ENCODE data around the gene ZNF699.

Gene ZNF699

DNA sequence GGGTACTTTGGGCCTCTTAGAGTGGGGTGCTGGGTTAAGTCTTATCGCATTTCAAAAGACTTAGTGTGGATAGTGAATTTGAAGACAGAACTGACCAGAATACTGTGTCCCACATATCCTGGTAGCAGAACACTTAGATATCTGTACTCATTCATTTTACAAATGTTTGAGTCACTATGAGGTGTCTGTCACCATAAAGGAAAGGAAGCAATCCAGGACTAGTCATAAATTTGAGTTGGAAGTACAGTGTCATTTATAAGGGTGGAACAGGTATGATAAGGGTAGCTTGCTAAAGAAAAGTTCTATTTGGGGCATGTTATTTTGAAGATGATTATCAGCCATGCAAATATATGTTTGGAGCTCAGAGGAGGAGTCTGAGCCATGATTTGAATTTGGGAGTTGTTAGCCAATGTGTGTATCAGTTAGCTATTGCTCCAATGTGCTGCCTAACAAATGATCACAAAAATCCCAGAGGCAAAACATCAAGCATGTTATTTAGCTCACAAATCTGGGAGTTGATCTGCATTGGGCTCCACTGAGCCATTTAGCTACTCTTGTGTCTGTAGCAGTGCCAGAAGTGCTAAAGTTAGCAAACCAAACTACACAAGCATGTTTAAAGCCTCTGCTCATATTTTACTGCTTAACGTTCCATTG is 20.3 kb downstream of the ZNF699 start:
- DNase-seq (ENCODE audit: low read depth in 2 of 3, low spot score in 2 of 3): no peak

DNA sequence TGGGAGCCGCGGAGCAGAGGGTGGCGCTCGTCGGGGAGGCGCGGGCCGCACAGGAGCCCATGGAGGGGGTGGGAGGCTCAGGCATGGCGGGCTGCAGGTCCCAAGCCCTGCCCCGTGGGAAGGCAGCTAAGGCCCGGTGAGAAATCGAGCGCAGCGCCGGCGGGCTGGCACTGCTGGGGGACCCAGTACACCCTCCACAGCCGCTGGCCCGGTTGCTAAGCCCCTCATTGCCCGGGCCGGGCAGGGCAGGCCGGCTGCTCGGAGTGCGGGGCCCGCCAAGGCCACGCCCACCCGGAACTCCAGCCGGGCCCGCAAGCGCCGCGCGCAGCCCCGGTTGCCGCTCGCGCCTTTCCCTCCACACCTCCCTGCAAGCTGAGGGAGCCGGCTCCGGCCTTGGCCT is 26.2 kb downstream of the ZNF699 start:
- DNase-seq (ENCODE audit: low read depth in 2 of 3, low spot score in 2 of 3): peak in 2 of 3 experiments; percentile 9 to 16

DNA sequence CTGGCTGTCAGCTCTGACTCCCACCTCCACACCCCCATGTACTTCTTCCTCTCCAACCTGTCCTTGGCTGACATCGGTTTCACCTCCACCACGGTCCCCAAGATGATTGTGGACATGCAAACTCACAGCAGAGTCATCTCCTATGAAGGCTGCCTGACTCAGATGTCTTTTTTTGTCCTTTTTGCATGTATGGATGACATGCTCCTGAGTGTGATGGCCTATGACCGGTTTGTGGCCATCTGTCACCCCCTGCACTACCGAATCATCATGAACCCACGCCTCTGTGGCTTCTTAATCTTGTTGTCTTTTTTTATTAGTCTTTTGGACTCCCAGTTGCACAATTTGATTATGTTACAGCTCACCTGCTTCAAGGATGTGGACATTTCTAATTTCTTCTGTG is 58.4 kb downstream of the ZNF699 start:
- DNase-seq (ENCODE audit: low read depth in 2 of 3, low spot score in 2 of 3): no peak

DNA sequence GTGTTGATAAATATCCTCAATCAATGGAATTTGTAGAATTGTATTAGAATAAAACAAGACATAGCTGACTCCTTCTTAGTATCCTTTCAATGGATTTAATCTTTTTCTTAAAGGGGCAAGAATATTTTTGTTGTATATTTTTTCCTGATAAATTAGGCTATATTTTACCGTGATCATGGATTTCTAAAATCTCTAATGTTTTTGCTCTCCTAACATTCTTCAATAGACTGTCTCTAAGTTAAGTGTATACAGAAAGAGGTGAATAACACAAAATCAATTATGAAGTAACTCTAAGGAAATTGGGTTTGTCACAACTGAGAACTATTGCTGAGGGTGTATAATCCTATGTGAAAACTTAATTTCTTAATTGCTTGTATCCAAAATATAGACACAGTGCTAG is 59.0 kb downstream of the ZNF699 start, which contains the start of gene OR7E24:
OR7E24 (plus strand) TSS at position 301 of the 400 bp plus-strand sequence. CDS start 114 bp downstream, outside the sequence.
- no peak for DNase-seq (ENCODE audit: low read depth in 2 of 3, low spot score in 2 of 3)
